Uterus (tissue), 4 donors: ENCODE data around the gene ADAMTS19. TPM values are rescaled to one million over a fixed set of nuclear protein-coding genes. Genes with fewer than 3 reads are reported as not detected.

Source experiments
- DNase-seq, 2 donors: peaks; one replicate each; pipeline ENCODE4 v3.0.0-alpha.2; 2019 to 2020
- H3K27ac ChIP-seq, 2 donors: fragments of 200-600 bp; sonication (generic); 1 replicate in 1 of 2; 2 replicates in 1 of 2; pipeline ENCODE4 v1.5.1; 2016 to 2018
- H3K27me3 ChIP-seq, 2 donors: fragments of 200-600 bp; sonication (generic); one replicate each; pipeline ENCODE4 v1.5.1; 2018 to 2019; ENCODE audit warnings: control low read depth in 1 of 2
- H3K36me3 ChIP-seq, 2 donors: fragments of 200-600 bp; sonication (generic); one replicate each; pipeline ENCODE4 v1.5.1; 2019; ENCODE audit warnings: control low read depth in 1 of 2
- H3K4me1 ChIP-seq, 2 donors: fragments of 200-600 bp; sonication (generic); one replicate each; pipeline ENCODE4 v1.5.1; 2018 to 2019; ENCODE audit warnings: control low read depth in 1 of 2
- H3K4me3 ChIP-seq, 2 donors: fragments of 200-600 bp; sonication (generic); 1 replicate in 1 of 2; 2 replicates in 1 of 2; pipeline ENCODE4 v1.5.1; 2018 to 2019; ENCODE audit warnings: mild to moderate bottlenecking in 1 of 2
- H3K9me3 ChIP-seq, 2 donors: fragments of 200-600 bp; sonication (generic); one replicate each; pipeline ENCODE4 v1.5.1; 2019; ENCODE audit warnings: control low read depth in 1 of 2
- CTCF ChIP-seq, 4 experiments: fragments of 200-600 bp in 2 of 4; fragments of 450-650 bp in 2 of 4; sonication (generic) in 2 of 4; IDR thresholded peaks; one replicate each; pipeline ENCODE4 v1.5.1; 2016 to 2019; ENCODE audit warnings: antibody characterized with exemption in 4 of 4, mild to moderate bottlenecking in 2 of 4, moderate library complexity in 1 of 4
- POLR2A ChIP-seq, 2 donors: fragments of 450-650 bp; IDR thresholded peaks; one replicate each; pipeline ENCODE4 v1.6.1; 2016; ENCODE audit warnings: antibody characterized with exemption in 2 of 2, mild to moderate bottlenecking in 1 of 2, moderate library complexity in 1 of 2
- intact Hi-C: fragments of 100-400 bp; cut with DNase I; formaldehyde crosslinking; loops from one replicate; pipeline ENCODE4 v1.15.1; 2023; ENCODE audit warnings: low total_unique reads
- total RNA-seq, 4 donors: library from RNA; depleted of rRNA in 3 of 4; stranded (reverse); fragments of >200 nt in 3 of 4; gene quantifications; one replicate each; pipeline versions ENCODE4 v1.1.0 to v1.2.4, GENCODE V29; 2014 to 2023
- donor health status: DM: yes; HTN: yes; CAD: no.

ADAMTS19 gene
- total RNA-seq, 4 donors from 2014 or later, result 1.2 to 132 (median 36.1) TPM

DNA sequence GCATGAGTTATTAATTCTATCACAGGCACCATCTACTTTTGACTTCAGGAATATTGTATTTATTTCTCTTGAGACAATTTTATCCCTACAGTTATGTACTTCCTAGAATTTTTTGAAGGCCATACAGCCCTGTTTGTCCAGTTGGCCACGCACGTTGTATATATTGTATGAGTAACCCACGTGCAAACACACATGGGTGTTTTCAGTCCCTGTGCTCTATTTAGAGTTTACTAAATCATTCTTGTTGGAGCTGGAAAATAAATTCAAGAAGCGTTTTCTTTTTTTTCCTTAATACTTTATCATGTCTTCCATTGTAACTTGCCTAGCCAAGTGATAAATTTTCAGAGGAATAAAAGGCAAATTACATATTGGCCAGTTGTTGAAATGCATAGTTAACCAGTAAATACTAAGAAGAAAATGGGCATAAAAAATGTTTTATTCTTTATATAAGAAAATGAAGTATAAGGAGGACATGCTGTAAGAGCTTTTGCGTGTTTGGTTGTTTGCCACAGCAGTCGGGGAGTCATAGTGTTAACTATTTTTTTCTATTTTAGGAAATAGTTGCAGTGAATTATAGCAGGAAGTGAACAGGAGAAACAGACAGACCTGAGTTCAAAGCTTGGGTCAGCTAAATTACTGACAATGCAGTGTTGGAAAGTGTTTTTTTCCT is 201.4 kb downstream of the ADAMTS19 start:
- Histone ChIP-seq H3K9me3 (no peaks in the 10 kb centered on the region), H3K27ac (no peak overlapping the region), H3K4me1 (no peaks in the 10 kb centered on the region), H3K27me3 (no peaks in the 10 kb centered on the region), H3K36me3 (no peaks in the 10 kb centered on the region), H3K4me3 (no peak overlapping the region)
- no peak for TF ChIP-seq POLR2A (IDR thresholded peaks at IDR 0.05)
- TF ChIP-seq CTCF (IDR thresholded peaks at IDR 0.05), result no peak
- intact Hi-C loops, result no loop called here
- DNase-seq, result no peak

DNA sequence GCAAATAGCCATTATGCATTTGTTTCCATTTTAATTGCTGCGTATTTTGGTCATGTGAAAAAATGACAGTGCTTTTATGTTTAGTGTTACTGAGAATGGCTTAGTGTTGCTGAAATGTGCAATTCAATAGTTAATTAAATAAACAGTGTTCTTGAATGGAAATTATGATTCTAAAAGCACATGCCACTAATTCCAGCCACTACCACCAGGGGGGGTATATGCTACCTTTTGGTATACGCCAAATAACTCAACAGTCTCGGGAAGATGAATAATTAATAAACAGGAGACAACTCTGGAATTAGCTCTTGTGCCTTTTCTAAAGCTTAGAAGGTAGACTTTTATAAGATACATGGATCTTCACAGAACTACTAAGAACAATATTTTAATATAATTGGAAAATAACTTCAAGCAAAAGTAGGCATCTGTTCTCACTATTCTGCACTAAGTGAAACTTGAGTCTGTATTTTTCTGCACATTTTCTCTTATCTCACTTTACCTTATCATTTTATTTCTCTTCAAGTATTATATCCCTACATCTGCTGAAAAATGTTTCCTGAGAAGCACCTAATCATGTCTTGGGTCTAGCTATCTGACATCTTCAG is 204.3 kb downstream of the ADAMTS19 start:
- no peak overlapping the region for H3K4me3 ChIP-seq
- DNase-seq, result peak in 1 of 2 donors; percentile 30
- no peaks in the 10 kb centered on the region for H3K9me3 ChIP-seq
- H3K27ac ChIP-seq, result no peak overlapping the region
- TF ChIP-seq POLR2A (IDR thresholded peaks at IDR 0.05), result no peak
- TF ChIP-seq CTCF (IDR thresholded peaks at IDR 0.05), result peak in 3 of 4 experiments; percentile 16 to 43 (median 40)
- no peaks in the 10 kb centered on the region for H3K27me3 ChIP-seq
- intact Hi-C loops, result no loop called here
- no peaks in the 10 kb centered on the region for H3K36me3 ChIP-seq
- H3K4me1 ChIP-seq, result no peaks in the 10 kb centered on the region

DNA sequence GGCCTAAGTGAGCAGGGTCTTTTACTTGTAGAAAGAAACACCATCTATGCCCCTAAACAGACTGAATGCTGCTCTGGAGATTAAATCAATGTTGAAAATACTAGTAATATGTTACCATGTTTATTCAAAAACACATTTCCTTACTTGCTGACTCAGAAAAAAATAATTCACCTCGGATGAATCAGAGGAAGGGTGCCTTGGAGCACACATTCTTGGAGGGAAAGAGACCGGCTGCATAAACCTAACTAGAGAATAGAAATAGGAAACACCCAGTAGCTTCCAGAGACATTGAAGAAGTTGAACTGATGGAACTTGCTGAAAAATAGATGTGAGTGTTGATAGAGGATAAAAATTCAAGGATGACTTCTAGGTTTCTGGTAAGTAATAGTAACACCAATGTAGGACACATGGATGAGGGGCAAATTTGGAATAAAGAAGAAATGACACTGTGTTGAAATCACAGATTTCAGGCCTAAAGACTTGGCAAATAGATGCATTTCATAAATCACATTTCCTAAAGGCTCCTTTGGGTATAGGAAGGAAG is 210.9 kb downstream of the ADAMTS19 start:
- Histone ChIP-seq H3K27ac (no peak overlapping the region), H3K4me3 (no peak overlapping the region), H3K36me3 (no peaks in the 10 kb centered on the region), H3K4me1 (no peaks in the 10 kb centered on the region), H3K27me3 (no peaks in the 10 kb centered on the region), H3K9me3 (no peaks in the 10 kb centered on the region)
- no peak for DNase-seq
- TF ChIP-seq CTCF (IDR thresholded peaks at IDR 0.05) (no peak), POLR2A (IDR thresholded peaks at IDR 0.05) (no peak)
- intact Hi-C loops, result no loop called here

DNA sequence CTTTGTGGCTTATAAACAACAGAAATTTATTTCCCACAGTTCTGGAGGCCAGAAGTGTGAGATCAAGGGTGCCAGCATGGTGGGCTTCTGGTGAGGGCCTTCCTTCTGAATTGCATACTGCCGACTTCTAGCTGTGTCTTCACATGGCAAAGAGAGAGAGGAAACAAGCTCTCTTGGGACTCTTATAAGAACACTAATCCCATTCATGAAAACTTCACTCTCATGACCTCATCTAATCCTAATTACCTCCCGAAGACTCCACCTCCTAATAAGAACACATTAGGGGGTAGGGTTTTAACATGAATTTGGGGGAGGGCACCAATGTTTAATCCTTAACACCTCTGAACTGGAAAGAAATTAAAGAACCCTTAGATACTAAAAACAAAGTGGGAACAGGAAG is 211.9 kb downstream of the ADAMTS19 start:
- TF ChIP-seq POLR2A (IDR thresholded peaks at IDR 0.05) (no peak), CTCF (IDR thresholded peaks at IDR 0.05) (no peak)
- H3K4me3 ChIP-seq, result no peak overlapping the region
- H3K36me3 ChIP-seq, result no peaks in the 10 kb centered on the region
- intact Hi-C loops, result no loop called here
- no peaks in the 10 kb centered on the region for H3K9me3 ChIP-seq
- no peak for DNase-seq
- H3K27ac ChIP-seq, result no peak overlapping the region
- no peaks in the 10 kb centered on the region for H3K27me3 ChIP-seq
- H3K4me1 ChIP-seq, result no peaks in the 10 kb centered on the region

DNA sequence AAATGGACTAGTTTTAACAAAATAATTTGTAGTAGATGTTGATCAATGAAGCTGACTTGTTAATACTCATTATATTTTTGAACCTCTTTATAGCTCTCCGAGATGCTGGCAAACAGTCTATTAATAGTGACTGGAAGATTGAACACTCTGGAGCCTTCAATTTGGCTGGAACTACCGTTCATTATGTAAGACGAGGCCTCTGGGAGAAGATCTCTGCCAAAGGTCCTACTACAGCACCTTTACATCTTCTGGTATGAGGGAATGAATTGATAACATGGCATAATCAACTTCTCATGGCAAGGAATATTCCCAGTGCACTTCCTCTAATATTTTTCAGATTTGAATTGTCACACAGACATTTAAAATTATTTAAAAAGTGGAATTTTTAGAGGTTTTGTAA is 219.6 kb downstream of the ADAMTS19 start:
- H3K27ac ChIP-seq, result no peak overlapping the region
- intact Hi-C loops, result no loop called here
- no peaks in the 10 kb centered on the region for H3K27me3 ChIP-seq
- no peaks in the 10 kb centered on the region for H3K36me3 ChIP-seq
- TF ChIP-seq CTCF (IDR thresholded peaks at IDR 0.05), result no peak
- TF ChIP-seq POLR2A (IDR thresholded peaks at IDR 0.05), result no peak
- H3K9me3 ChIP-seq, result no peaks in the 10 kb centered on the region
- no peaks in the 10 kb centered on the region for H3K4me1 ChIP-seq
- no peak overlapping the region for H3K4me3 ChIP-seq
- no peak for DNase-seq
